AG04449 (cell line): ENCODE measurements around the gene VAPA.
A peak's percentile ranks its signal among the peaks of the same experiment; 100 is the strongest.

Experiments
- CTCF ChIA-PET: fragments of 350-600 bp; formaldehyde crosslinking; extraction: SDS; loops from one replicate; lab custom pipeline; 2021; ENCODE audit warnings: antibody characterized with exemption; lab: Yijun Ruan, JAX
- POLR2A ChIA-PET: fragments of 400-600, 350-600 bp; formaldehyde crosslinking; extraction: SDS; loops from one replicate; lab custom pipeline; 2020; ENCODE audit warnings: antibody characterized with exemption, inconsistent platforms; lab: Yijun Ruan, JAX
- DNase-seq: peaks from one replicate; pipeline ENCODE4 v3.0.0-alpha.2; 2010; ENCODE audit warnings: low read depth, low spot score
- H3K4me3 ChIP-seq: 2 replicates; pipeline ENCODE4 v1.5.1; 2011; ENCODE audit warnings: low read depth, mild to moderate bottlenecking, control low read depth, low read length
- CTCF ChIP-seq: IDR thresholded peaks from one replicate; pipeline ENCODE4 v1.5.1; 2011; ENCODE audit warnings: mild to moderate bottlenecking, moderate library complexity, low read length, control low read depth, inconsistent platforms; ENCODE audit not compliant: insufficient read depth; ENCODE audit errors: missing control alignments

Gene VAPA

DNA sequence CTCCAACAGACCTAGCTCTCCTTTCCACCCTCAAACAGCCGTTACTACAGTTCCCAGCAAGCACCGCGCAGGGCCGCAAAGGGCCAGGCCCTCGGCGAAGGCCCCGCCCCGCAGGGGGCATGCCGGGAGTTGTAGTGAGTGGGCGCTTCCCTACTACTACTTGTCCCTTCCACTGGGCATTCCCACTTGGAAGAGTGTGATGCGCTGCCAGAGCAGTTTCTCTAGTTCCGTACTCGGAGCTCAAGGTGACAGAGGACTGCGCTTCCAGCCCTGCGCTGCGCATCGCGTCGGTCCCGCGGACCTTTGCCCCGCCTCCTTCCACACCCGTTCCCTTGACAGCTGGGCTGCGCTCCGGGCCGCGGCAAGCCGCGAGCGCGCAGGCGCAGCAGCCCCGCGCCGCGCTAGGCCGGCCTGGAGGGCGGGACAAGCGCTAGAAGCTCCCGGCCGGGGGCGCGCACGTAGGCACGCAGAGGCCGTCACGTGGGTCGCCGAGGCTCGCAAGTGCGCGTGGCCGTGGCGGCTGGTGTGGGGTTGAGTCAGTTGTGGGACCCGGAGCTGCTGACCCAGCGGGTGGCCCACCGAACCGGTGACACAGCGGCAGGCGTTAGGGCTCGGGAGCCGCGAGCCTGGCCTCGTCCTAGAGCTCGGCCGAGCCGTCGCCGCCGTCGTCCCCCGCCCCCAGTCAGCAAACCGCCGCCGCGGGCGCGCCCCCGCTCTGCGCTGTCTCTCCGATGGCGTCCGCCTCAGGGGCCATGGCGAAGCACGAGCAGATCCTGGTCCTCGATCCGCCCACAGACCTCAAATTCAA, at the start of gene VAPA:
TSS of gene VAPA (plus strand) at position 491 of the 808 bp plus-strand sequence. CDS start at position 732, 241 bp downstream.
- peak; percentile 61 for DNase-seq
- TF ChIP-seq CTCF, result no peak
- POLR2A ChIA-PET, result interaction anchor here (0.7 to 1.1 kb wide), 5 partner anchors 16 to 382 kb away, joined by 3 to 5 read pairs (median 3); partner anchors contain the start of gene RAB31
- CTCF ChIA-PET, result interaction anchor here (1.0 to 1.5 kb wide), 3 partner anchors 10 to 230 kb away, joined by 3 to 4 read pairs (median 4); no protein-coding TSS in a partner anchor
- peak within 1 kb of the TSS; percentile 93 for H3K4me3 ChIP-seq

DNA sequence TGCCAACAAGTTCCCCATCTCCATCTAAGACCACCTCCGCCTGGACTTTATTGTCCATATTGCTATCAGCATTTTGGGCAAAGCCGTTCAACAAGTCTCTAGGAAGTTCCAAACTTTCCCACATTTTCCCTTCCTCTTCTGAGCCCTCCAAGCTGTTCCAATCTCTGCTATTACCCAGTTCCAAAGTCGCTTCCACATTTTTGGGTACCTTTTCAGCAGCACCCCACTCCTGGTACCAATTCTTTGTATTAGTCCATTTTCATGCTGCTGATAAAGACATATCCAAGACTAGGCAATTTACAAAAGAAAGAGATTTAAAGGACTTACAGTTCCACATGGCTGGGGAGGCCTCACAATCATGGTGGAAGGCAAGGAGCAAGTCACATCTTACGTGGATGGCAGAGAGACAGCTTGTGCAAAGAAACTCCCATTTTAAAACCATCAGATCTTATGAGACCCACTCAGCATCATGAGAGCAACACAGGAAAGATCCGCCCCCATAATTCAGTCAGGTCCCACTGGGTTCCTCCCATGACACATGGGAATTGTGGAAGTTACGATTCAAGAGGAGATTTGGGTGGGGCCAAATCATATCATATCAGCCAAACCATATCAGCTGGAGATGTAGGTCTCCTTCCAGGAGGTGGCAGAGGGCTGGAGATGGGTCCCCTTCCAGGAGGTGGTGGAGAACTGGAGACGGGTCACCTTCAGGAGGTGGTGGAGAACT, 47.9 kb upstream of the VAPA start:
- H3K4me3 ChIP-seq, result no peak overlapping the region
- no peak for DNase-seq
- CTCF ChIA-PET, result no interaction called here
- POLR2A ChIA-PET, result interaction anchor here (1.0 kb wide), 1 partner anchor 11 kb away, joined by 3 read pairs; no protein-coding TSS in a partner anchor
- TF ChIP-seq CTCF, result no peak

DNA sequence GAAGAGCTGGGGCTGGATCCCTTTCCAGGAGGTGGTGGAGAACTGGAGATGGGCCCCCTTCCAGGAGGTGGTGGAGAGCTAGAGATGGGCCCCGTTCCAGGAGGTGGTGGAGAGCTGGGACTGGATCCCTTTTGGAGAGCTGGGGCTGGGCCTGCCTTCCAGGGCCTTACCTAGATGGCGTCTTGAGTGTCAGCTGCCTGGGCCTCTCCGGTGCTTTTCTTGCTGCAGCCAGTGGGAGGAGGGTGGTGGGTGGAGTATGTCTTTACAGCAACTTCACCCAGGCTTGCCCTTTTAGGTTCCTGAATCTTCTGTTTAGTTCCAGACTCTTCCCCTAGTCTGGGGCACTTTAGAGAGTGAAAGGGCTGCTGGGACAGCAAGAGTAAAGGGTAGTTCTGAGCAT, 47.2 kb upstream of the VAPA start:
- no peak for TF ChIP-seq CTCF
- no peak for DNase-seq
- ChIA-PET POLR2A (interaction anchor here (1.0 kb wide), 1 partner anchor 10 kb away, joined by 3 read pairs; no protein-coding TSS in a partner anchor), CTCF (no interaction called here)
- no peak overlapping the region for H3K4me3 ChIP-seq

GRCh38 chr18:9867071-9867594, 46.7 kb upstream of the VAPA start:
- CTCF ChIA-PET, result no interaction called here
- DNase-seq, result no peak
- no peak for TF ChIP-seq CTCF
- H3K4me3 ChIP-seq, result no peak overlapping the region
- POLR2A ChIA-PET, result interaction anchor here (1.0 kb wide), 1 partner anchor 10 kb away, joined by 3 read pairs; no protein-coding TSS in a partner anchor

- H3K4me3 ChIP-seq, result no peak overlapping the region
- POLR2A ChIA-PET, result interaction anchor here (1.1 kb wide), 1 partner anchor 44 kb away, joined by 4 read pairs; the partner anchor contains the start of gene VAPA
- no peak for TF ChIP-seq CTCF
- CTCF ChIA-PET, result interaction anchor here (0.7 to 1.5 kb wide), 3 partner anchors 17 to 185 kb away, joined by 3 to 4 read pairs (median 4); partner anchors contain the start of gene TXNDC2
- no peak for DNase-seq
These were observed 44.7 kb upstream of the VAPA start for GRCh38 chr18:9868857-9869714.
